PFSK-1 (cell line): ENCODE measurements around the gene CABYR.

Source experiments
- POLR2AphosphoS5 ChIP-seq: IDR thresholded peaks from 2 replicates; pipeline ENCODE4 v1.6.1; 2012; ENCODE audit warnings: low read depth, mild to moderate bottlenecking, control low read depth, low read length, moderate library complexity
- REST ChIP-seq, 2 experiments: IDR thresholded peaks; 2 replicates each; pipeline versions ENCODE4 v1.6.1 to v1.8.0; 2011 to 2012; ENCODE audit warnings: low read depth in 2 of 2, low read length in 2 of 2, control low read depth in 1 of 2, inconsistent platforms in 1 of 2, mild to moderate bottlenecking in 1 of 2, moderate library complexity in 1 of 2; ENCODE audit not compliant: insufficient read depth in 1 of 2
- TAF1 ChIP-seq: IDR thresholded peaks from 2 replicates; pipeline ENCODE4 v1.6.1; 2012; ENCODE audit warnings: low read length, control low read depth, borderline replicate concordance; ENCODE audit not compliant: insufficient read depth

GRCh38 chr18:24168496-24168895, 29.6 kb downstream of the CABYR start:
- no peak for TF ChIP-seq POLR2AphosphoS5
- TF ChIP-seq TAF1, result no peak
- no peak for TF ChIP-seq REST (IDR thresholded peaks at IDR 0.05; ENCODE audit: insufficient read depth in 1 of 2, low read depth in 2 of 2, low read length in 2 of 2)
